ENCODE data around the gene RABGAP1L.
"Not testable (repeated sequence)": the region's sequence is repeated elsewhere in the genome, so short reads cannot be mapped to it uniquely, and the experiment has no call there.

RABGAP1L gene

DNA sequence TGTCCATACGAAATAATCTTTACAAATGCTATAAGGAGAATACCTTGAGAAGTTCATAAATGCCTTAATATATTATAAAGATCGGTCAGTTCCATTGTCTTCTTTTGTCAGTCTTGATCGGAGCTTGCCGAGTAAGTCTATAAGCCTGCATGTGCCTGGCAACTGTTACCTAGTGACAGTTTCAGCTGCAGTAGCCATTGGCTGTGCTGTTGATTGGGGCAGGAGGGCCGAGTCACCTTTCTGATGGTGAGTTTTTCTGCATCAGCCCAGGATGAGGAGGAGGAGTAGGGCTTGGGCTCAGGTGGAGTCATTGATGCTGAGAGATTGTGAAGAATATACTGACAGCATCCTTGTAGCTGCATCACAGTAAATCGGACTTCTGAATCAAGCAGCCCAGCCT, 286.5 kb downstream of the RABGAP1L start:
- DNase-seq (ENCODE audit: low read depth), result no peak

DNA sequence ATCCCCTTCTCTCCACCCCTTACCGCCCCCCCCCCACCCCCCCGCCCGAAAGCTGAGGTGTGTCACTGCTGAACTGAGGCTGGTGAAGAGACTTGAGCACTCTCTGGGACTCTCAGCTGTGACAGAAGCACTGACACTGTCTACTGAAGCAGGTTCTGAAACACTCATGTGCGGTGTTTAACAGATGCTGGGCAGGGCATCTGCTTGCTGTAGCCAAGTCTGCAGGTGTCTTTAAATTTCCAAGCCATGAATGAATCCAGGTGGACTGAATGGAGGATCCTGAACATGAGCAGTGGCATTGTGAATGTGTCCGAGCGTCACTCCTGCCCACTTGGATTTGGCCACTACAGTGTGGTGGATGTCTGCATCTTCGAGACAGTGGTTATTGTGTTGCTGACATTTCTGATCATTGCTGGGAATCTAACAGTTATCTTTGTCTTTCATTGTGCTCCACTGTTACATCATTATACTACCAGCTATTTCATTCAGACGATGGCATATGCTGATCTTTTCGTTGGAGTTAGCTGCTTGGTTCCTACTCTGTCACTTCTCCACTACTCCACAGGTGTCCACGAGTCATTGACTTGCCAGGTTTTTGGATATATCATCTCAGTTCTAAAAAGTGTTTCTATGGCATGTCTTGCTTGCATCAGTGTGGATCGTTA, 288.7 kb downstream of the RABGAP1L start, which contains the start of gene GPR52:
GPR52 (plus strand) TSS at position 99 of the 665 bp plus-strand sequence; CDS start at position 247, 148 bp downstream.
- no peak for DNase-seq (ENCODE audit: low read depth)

DNA sequence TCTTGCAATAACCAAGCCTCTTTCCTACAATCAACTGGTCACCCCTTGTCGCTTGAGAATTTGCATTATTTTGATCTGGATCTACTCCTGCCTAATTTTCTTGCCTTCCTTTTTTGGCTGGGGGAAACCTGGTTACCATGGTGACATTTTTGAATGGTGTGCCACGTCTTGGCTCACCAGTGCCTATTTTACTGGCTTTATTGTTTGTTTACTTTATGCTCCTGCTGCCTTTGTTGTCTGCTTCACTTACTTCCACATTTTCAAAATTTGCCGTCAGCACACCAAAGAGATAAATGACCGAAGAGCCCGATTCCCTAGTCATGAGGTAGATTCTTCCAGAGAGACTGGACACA, 289.2 kb downstream of the RABGAP1L start:
- DNase-seq (ENCODE audit: low read depth), result no peak

DNA sequence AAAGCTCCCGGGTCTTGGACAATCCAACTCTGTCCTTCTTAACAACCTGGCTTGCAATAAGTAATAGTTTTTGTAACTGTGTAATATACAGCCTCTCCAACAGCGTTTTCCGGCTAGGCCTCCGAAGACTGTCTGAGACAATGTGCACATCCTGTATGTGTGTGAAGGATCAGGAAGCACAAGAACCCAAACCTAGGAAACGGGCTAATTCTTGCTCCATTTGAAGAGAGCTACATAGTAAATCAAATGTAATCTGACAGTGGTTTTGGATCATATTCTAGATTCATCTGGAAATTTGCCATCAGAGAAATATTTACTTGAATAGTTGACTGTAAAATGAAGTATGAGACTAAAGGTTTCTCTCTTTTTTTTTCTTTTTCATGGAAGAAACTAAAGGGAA, 289.7 kb downstream of the RABGAP1L start:
- no peak for DNase-seq (ENCODE audit: low read depth)

DNA sequence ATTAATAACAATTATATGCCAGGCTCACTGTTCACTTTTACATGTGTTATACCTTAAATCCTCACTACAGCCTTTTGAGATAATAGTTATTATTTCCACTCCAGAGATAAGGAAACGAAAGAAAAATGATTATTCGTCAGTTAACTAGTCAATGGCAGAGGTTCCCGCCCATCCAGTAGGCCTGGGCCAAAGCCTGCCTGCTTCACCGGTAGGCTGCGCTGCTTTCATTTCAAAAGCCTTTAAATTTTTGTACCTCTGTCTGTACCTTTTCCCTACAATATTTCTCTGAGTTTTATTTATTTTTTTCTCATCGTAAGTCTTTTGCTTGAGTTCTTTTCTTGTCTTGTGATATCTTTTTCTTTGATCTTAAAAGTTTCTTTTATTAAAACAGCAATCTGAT, 292.1 kb downstream of the RABGAP1L start:
- DNase-seq (ENCODE audit: low read depth), result no peak

DNA sequence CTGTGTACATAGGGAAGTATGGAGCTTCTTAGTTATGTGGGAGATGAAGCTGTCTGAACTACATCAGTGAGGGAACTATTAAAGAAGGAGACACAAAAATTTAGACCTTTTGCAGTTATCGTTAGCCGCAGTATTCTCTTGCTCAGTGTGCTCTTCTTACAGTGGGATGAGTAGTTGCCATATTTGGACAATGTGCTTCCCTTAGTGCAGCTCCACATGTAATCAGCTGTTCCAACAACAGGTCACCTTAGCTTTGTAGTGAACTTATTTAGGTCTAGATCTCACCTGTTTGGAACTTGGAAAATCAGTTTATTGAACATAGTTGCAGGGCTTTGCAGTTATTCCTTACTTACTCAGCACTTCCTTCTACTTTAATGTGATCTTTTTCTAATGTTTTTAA, 306.5 kb downstream of the RABGAP1L start:
- DNase-seq (ENCODE audit: low read depth), result no peak

DNA sequence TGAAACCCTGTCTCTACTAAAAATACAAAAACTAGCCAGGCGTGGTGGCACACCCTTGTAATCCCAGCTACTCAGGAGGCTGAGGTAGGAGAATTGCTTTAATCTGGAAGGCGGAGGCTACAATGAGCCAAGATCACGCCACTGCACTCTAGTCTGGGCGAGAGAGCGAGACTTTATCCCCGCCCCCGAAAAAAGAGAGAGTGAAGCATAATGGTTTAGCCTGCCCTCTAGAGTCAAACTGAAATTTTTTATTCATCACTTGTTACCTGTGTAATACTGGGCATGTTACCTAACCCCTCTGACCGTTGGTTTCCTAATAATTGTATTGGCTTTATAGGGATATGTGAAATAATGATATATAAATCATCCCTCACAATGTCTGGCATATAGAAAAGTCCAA, 307.3 kb downstream of the RABGAP1L start:
- no peak for DNase-seq (ENCODE audit: low read depth)

DNA sequence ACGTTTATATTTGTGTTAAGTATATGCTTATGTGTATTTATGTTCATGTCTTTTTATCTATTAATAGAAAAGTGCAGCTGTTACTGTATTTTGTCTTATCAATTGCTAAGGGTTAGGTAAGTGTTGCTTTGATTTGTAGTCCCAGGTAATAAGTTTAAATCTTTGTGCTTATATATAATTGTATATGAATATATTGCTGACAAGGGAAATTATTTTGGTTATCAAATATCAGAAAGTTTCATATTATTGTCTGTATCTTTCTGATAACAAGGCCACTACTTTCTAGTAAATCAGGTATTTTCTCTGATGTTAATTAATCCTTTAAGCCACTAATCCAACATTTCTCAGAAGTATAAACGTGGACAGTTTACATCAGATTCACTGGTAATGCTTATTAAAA, 309.7 kb downstream of the RABGAP1L start:
- DNase-seq (ENCODE audit: low read depth), result no peak

DNA sequence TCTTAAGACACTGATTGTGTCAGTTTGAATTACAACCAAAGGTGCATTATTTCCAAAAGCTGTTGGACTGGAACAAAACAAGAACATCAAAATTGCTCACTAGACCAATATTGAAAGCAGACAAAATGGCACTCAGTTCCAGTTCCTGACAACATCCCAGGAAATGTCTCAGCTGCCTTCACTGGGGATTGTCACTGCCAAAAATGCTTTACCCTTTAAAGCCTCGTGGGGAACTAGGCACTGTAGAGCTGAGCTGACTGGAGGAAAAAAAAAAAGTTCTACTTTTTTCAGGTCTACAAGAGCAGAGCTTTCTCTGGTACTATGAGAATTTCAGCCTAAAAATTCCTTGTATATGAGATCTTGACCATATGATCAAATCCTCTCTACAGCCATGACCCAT, 310.4 kb downstream of the RABGAP1L start:
- no peak for DNase-seq (ENCODE audit: low read depth)

DNA sequence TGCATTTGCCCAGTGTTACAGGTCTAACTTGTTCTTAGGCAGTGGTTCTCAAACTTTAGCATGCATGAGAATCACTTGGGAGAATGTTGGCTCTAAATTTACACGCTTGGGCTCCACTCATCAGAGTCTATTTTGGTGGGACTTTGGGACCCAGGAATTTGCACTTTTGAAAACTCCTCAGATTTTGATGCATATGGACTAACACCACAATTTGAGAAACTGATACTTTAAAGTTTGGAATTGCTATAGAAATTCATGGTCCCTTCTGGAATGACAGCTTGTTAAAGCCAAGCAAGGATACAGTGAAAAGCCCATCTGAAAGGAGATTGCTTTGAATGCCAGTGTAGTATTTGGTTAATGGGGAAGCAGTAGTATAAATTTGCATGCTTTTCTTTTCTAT, 320.0 kb downstream of the RABGAP1L start:
- no peak for DNase-seq (ENCODE audit: low read depth)

DNA sequence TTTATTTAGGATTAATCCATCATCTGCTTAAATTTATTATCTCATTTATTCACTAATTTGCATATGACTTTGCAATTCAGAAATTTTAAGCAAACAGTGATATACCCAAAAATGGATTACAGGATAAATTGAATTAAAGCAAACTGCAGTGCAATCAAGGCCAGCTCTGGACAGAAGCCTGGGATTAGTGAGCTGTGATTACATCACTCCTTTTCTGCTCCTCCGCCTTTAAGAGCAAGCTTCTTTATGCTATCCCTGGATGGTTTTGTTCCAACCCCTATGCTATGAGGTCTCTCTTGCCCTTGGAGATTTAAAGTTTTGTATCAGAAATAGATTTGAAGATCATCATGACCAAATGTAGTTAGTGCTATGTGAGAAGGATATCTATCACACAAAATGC, 321.0 kb downstream of the RABGAP1L start:
- DNase-seq (ENCODE audit: low read depth), result no peak

DNA sequence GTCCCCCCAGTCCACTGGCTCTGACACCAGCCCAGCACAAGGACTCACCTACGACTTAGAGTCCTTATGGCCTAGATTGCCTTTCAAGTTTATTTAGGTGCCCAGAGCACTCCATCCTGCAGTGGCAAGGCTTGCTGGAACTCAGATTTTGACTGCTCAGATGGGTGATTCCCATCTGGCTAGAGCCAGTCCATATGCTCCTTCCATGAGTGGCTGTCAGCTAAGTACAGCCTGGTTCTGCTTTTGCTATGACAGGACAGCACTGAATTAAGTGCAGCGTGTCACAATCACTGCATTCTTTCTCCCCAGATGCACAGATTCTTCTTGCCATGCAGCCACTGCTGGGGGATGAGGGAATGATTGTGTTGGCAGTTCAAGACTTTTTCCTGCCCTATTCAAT, 332.3 kb downstream of the RABGAP1L start:
- DNase-seq (ENCODE audit: low read depth), result no peak

DNA sequence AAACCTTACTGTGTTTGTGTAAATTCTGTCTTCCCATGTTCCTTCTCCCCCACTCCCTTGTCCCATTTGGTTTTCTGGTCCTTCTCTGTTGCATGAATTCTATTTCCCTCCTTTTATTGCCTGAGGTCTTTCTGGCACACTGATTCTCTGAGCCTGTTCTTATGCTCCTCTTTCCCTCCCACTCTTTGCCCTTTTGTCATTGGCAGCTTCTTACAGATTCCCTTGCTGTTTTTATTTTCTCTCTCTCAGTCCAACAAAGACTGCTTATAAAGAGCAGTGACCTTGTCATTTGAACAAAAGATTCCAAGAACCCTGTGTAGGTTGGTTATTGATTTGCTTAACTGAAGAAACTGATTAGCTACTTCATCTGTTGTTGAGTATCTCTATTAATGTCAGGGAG, 338.2 kb downstream of the RABGAP1L start:
- DNase-seq (ENCODE audit: low read depth), result no peak

DNA sequence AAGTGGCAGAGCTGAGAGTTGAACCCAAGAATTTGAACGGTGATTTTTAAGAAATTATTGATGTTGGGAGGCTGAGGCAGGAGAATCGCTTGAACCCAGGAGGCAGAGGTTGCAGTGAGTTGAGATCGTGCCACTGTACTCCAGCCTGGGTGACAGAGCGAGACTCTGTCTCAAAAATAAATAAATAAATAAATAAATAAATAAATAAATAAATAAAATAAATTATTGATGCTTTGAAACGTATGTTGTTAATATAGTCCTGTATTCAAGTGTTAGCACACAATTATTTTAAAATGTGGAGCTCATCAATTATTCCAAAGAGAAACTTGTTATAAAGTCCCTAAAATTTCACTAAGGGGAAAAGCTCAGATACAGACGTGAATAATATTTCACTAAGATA, 357.4 kb downstream of the RABGAP1L start:
- DNase-seq (ENCODE audit: low read depth), result not testable (repeated sequence)

DNA sequence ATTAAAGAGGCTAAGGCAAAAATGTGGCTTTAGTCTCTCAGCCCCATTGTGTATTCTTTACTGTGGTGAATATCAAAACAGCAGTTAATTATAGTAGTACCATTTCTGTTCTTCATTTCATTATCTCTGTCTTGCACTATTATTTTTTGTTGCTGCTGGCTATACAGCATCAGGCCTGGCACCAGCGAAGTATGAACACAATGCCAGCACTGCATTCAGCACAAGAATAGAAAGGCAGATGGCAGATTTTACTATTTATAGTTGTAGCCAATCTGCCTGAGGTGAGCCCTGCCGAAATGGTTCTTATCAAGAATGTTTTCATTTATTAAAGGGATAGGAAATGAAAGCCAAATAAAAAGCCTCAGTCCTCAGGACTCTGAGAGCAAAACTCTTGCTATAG, 360.5 kb downstream of the RABGAP1L start:
- no peak for DNase-seq (ENCODE audit: low read depth)

DNA sequence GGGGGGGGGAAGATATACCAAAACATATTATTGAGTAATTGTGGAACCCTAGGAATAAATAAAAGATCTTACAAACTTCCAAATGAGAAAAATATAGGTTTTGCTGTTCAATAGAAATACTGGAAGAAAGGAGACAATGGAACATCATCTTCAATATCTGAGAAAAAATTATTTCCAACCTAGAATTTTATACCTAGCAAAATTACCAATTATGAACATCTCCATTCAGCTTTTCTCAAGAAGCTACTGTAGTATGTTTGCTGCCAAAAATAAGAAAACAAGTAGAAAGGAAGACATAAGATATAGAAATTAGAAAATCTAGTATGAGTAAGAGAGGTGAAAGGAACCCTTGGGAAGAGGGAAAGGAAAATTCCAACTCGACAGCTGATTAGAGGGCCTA, 372.4 kb downstream of the RABGAP1L start:
- DNase-seq (ENCODE audit: low read depth), result no peak

DNA sequence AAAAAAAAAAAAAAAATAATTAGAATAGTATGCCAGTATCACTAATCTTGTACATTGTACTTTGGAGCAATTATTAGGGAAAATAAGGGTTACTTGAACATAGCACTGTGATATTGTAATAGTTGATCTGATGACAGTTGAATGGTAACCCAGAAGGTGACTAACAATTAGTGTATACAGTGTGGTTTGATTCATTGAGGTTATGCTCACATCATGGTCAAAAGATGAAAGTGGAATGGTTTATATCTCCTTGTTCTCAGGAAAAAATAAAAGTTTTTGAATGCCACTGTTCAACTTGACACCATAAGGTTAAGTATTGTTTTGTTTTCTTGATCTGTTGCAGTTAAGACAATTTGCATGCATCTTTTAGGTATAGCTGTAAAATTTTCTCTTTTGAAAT, 375.5 kb downstream of the RABGAP1L start:
- no peak for DNase-seq (ENCODE audit: low read depth)

DNA sequence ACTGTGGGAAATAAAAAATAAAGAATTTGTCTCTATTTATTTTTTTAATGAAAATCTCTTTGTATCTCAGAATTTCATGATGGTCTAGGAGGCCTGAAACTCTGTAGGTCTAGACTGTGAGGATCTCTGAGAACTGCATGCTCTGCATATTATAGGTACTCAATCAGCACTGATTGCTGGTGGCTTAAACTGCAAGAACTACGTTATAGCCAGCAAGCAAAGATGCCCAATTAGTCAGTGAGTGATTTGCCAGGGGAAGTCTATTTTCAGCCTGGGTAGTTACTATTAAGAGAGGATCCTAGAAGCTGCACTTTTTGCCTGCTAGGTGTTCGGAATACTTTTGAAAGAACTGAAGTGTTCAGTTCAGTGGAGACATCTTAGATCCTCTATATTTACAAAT, 375.9 kb downstream of the RABGAP1L start:
- DNase-seq (ENCODE audit: low read depth), result no peak

DNA sequence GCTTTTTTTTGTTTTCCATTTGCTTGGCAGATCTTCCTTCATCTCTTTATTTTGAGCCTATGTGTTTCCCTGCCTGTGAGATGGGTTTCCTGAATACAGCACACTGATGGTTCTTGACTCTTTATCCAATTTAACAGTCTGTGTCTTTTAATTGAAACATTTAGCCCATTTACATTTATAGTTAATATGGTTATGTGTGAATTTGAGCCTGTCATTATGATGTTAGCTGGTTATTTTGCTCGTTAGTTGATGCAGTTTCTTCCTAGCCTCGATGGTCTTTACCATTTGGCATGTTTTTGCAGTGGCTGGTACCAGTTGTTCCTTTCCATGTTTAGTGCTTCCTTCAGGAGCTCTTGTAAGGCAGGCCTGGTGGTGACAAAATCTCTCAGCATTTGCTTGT, 384.1 kb downstream of the RABGAP1L start:
- not testable (repeated sequence) for DNase-seq (ENCODE audit: low read depth)

DNA sequence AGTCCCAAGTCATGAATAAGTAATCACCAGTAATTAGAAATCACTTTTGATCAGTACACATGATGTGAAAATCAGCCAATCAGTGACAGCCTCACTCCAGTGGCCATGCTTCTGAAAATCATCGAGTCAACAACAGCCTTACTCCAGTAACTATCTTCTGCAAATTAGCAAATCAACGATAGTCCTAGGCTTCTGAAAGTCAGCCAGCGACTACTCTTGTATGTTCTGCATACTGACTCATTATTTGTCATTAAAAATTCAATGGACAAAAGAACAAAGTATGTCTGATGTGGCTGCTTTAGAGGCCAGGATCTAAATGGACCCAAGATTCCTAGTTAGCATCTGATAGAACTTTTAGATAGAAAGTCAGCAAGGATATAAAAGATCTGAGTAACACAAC, 391.0 kb downstream of the RABGAP1L start:
- no peak for DNase-seq (ENCODE audit: low read depth)

DNA sequence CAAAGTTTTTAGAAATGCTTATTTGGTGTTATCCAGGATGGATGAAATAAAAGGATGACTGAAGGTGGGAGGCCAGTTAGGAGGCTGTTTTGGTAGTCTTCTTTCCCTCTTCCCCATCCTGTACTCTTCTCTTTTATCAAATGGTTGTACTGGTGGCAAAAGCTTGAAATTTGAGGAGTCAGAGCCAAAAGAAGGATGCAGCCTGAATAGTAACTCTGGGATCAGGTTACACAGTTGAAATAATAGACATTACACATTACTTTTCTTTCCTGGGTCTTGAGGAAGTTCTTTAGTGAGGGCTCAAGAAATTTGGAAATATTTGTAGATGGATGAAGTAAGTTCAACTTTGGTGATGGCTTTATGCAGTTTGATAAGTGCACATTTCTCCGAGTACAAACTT, 397.1 kb downstream of the RABGAP1L start:
- no peak for DNase-seq (ENCODE audit: low read depth)

DNA sequence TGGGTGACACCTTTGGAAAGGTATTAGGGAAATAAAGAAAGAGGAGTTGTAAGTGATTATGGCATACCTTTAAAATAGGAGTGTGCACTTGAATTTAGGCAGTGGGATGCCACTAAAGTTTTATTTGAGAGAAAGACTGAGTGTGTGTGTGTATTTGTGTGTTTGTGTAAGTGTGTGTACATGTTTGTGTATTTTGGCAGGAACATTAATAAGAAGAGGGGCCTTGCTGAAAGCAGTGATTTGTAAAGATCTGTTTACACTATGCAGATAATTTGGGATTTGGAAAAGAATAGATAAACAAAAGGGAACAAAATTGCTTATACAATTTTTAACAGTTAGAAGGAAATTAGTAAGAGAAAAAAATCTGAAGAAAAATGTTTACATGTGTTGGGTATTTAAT, 409.2 kb downstream of the RABGAP1L start:
- DNase-seq (ENCODE audit: low read depth), result no peak

DNA sequence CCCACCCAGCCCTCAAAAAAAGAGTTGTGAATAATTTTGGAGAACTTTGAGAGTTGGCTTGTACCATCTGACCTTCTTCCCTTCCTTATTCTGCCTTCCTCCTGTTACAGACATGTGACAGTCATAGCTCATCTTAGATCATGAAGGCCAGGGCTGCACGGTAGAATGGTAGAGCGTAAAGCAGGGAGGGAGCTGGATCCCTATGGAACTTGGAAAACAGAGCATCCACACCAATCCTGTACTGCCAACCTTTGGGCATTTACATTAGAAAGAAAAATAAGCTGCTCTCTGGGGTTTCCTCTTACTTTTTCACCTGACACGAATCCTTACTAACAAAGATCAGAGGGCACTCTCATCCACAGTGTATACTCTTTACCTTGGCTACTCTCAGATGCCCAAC, 409.9 kb downstream of the RABGAP1L start:
- DNase-seq (ENCODE audit: low read depth), result no peak

DNA sequence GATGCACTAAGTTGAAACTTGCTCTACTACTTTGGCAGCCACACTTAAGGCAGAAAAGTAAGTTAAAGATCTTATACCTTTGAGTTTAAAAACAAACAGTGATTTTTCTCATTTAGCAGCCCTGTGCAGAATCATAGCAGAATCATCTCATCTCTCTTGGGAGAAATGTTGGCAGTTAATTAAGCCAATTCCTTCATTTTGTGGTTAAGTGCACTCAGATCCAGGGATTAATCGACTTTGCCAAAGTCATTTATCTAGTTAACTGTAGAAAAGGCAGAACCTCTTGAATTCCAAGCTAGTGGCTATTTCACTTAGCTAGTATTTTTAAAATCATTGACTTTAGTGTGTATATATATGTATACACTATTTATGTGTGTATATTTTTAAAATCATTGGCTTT, 413.5 kb downstream of the RABGAP1L start:
- peak; percentile 3 for DNase-seq (ENCODE audit: low read depth)

DNA sequence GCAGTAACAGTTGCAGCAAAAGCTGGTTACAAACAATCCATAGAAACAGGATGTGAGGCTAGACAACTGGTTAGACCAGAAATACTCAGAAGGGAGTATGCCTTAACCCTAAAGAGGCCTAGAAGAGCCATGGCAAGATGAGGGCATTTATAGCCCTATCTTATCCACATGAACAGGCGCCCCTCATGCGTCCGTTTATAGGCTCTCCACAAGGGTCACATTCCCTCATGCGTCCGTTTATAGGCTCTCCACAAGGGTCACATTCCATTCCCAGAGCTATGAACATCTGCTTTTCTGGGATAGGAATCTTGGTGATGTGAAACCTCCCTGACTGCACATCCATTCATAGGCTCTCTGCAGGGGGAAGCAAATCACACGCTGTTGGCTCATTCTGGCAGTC, 416.8 kb downstream of the RABGAP1L start:
- DNase-seq (ENCODE audit: low read depth), result not testable (repeated sequence)

Data from stromal cell of bone marrow (primary cell).